HepG2 (cell line): ENCODE results near the gene RNPEPL1. TPM values are rescaled to one million over a fixed set of nuclear protein-coding genes. Genes with fewer than 3 reads are reported as not detected.
A peak's percentile ranks its signal among the peaks of the same experiment; 100 is the strongest.

ENCODE experiments used
- ATAC-seq: fragments of 200-7000 bp; cut with Tn5 transposase; 3 replicates; pipeline ENCODE4 v1.9.1; 2020; ENCODE audit warnings: mild to moderate bottlenecking, moderate library complexity
- BruUV-seq: library from RNA; stranded (reverse); fragments of 400-500 nt; replicated peaks from 2 replicates; lab custom pipeline; 2021; lab: Mats Ljungman, UMichigan
- CTCF ChIA-PET: fragments of 300-600 bp; formaldehyde crosslinking; extraction: SDS; loops from one replicate; lab custom pipeline; 2021; ENCODE audit warnings: low total read pairs, inconsistent platforms, low intra/inter-chr PET ratio; lab: Yijun Ruan, JAX
- POLR2A ChIA-PET: fragments of 350-600 bp; sonication (Branson Sonifier 250); formaldehyde crosslinking; loops from one replicate; lab custom pipeline; 2020; ENCODE audit warnings: antibody characterized with exemption, inconsistent platforms; lab: Yijun Ruan, JAX
- DNase-seq: peaks from one replicate; pipeline ENCODE4 v3.0.0-alpha.2; 2015; ENCODE audit warnings: low spot score
- FAIRE-seq: peaks from 3 replicates; lab custom pipeline; 2011; peaks lifted over from hg19 to GRCh38; lab: Jason Lieb, UNC
- H2AFZ ChIP-seq: one replicate; pipeline ENCODE4 v1.6.1; 2011; ENCODE audit warnings: low read length, inconsistent platforms
- H3K27ac ChIP-seq: fragments of 300-600 bp; 3 replicates; pipeline ENCODE4 v1.8.0; 2011; ENCODE audit warnings: mixed run types, mild to moderate bottlenecking, mixed read lengths, low read length, inconsistent platforms; ENCODE audit not compliant: insufficient read depth; ENCODE audit errors: extremely low read length
- H3K27me3 ChIP-seq, 2 experiments: fragments of 200-600 bp in 1 of 2; 2 replicates in 1 of 2; 3 replicates in 1 of 2; pipeline versions ENCODE4 v1.6.0 to v1.8.0; 2011; ENCODE audit warnings: low read length in 2 of 2, mild to moderate bottlenecking in 2 of 2, moderate library complexity in 2 of 2, inconsistent platforms in 1 of 2; ENCODE audit not compliant: insufficient read depth in 2 of 2, control insufficient read depth in 1 of 2
- H3K36me3 ChIP-seq, 2 experiments: fragments of 200-600 bp in 1 of 2; replicated peaks in 1 of 2; 2 replicates in 1 of 2; 3 replicates in 1 of 2; pipeline versions ENCODE4 v1.5.1 to v1.8.0; 2011; ENCODE audit warnings: low read length in 2 of 2, inconsistent platforms in 1 of 2; ENCODE audit not compliant: insufficient read depth in 2 of 2, control insufficient read depth in 1 of 2
- H3K4me1 ChIP-seq: 2 replicates; pipeline ENCODE4 v1.5.1; 2012; ENCODE audit warnings: low read length, inconsistent platforms; ENCODE audit not compliant: insufficient read depth
- H3K4me2 ChIP-seq: 2 replicates; pipeline ENCODE4 v1.6.0; 2011; ENCODE audit warnings: low read depth, low read length, inconsistent platforms
- H3K4me3 ChIP-seq, 3 experiments: fragments of 200-600 bp in 1 of 3; sonication (generic), shearing (Covaris generic) in 1 of 3; replicated peaks in 1 of 3; 2 replicates each; pipeline ENCODE4 v1.5.1; 2011 to 2016; ENCODE audit warnings: low read length in 3 of 3, inconsistent platforms in 2 of 3, low read depth in 2 of 3, mild to moderate bottlenecking in 2 of 3, control low read depth in 1 of 3, mixed read lengths in 1 of 3; ENCODE audit not compliant: insufficient read depth in 1 of 3
- H3K79me2 ChIP-seq: one replicate; pipeline ENCODE4 v1.6.1; 2011; ENCODE audit warnings: low read length, inconsistent platforms; ENCODE audit not compliant: insufficient read depth
- H3K9ac ChIP-seq: 2 replicates; pipeline ENCODE4 v1.6.0; 2011; ENCODE audit warnings: mild to moderate bottlenecking, low read depth, low read length, inconsistent platforms; ENCODE audit not compliant: insufficient read depth
- H3K9me3 ChIP-seq: 2 replicates; pipeline ENCODE4 v1.5.1; 2012; ENCODE audit warnings: mild to moderate bottlenecking, low read length
- H4K20me1 ChIP-seq: 2 replicates; pipeline ENCODE4 v1.6.0; 2011; ENCODE audit warnings: inconsistent platforms, mild to moderate bottlenecking, low read length, moderate library complexity; ENCODE audit not compliant: insufficient read depth
- AGO2 ChIP-seq: fragments of 200-400 bp; formaldehyde crosslinking; optimal IDR thresholded peaks from 2 replicates; pipeline ENCODE3; 2017; ENCODE audit warnings: mild to moderate bottlenecking, low read depth, low read length, moderate library complexity
- BRD4 ChIP-seq: sonication (generic); formaldehyde crosslinking; IDR thresholded peaks from 2 replicates; pipeline ENCODE4 v1.4.0; 2020; ENCODE audit warnings: missing genetic modification reagents
- RAD21 ChIP-seq: fragments of 450-650 bp; formaldehyde crosslinking; IDR thresholded peaks from 2 replicates; pipeline ENCODE4 v1.5.0; 2020; ENCODE audit warnings: mild to moderate bottlenecking
- RBFOX2 ChIP-seq: fragments of 200-400 bp; formaldehyde crosslinking; IDR thresholded peaks from 2 replicates; pipeline ENCODE4 v1.6.1; 2017; ENCODE audit warnings: low read depth, mild to moderate bottlenecking, low read length
- ZBTB8A ChIP-seq: sonication (generic); formaldehyde crosslinking; IDR thresholded peaks from 2 replicates; pipeline ENCODE4 v1.4.0; 2020; ENCODE audit warnings: mild to moderate bottlenecking, low read depth, missing genetic modification reagents, borderline replicate concordance
- WGBS: methylation state at CpG from one replicate; pipeline ENCODE4 v1.1.6; 2017; ENCODE audit warnings: low lambda C conversion rate; 5-methylcytosine and 5-hydroxymethylcytosine counted together
- in situ Hi-C: cut with HindIII; loops from 2 replicates; pipeline ENCODE4 v1.10.0; 2017; ENCODE audit warnings: low pct_unique_long_range_greater_than_20kb; ENCODE audit not compliant: extremely low pct_ligation_motif_present
- intact Hi-C: fragments of 100-400 bp; cut with micrococcal nuclease; formaldehyde crosslinking; loops from one replicate; pipeline ENCODE4 v1.10.0; 2022; ENCODE audit not compliant: unreplicated experiment
- polyA plus RNA-seq, 8 experiments: library from polyadenylated mRNA; depleted of rRNA in 3 of 8; stranded (reverse) in 7 of 8; unstranded in 1 of 8; fragments of >200 nt; fragmentation: Illumina TruSeq in 4 of 8; extraction: Trizol in 4 of 8; gene quantifications; 2 replicates each; pipeline versions ENCODE4 v1.2.1 to v1.2.3, GENCODE V29; 2011 to 2016; ENCODE audit warnings: low read depth in 4 of 8, missing spikeins in 1 of 8, mixed read lengths in 1 of 8; ENCODE audit not compliant: insufficient read depth in 1 of 8
- total RNA-seq, 5 experiments: library from RNA; depleted of rRNA; stranded (reverse); fragments of >200 nt; fragmentation: Illumina TruSeq; extraction: Trizol; gene quantifications; 2 replicates each; pipeline ENCODE4 v1.2.3, GENCODE V29; 2016; ENCODE audit warnings: low read depth in 1 of 5
- TF ChIP-seq, protein P1 (sequence below): IDR thresholded peaks from 2 replicates; pipeline ENCODE4 v1.6.1; 2012; ENCODE audit warnings: low read length, improper control_type of control experiment
- TF ChIP-seq, protein P2 (sequence below): sonication (generic); formaldehyde crosslinking; IDR thresholded peaks from 2 replicates; pipeline ENCODE4 v1.5.1; 2020; ENCODE audit warnings: missing genetic modification reagents, mild to moderate bottlenecking, borderline replicate concordance
- TF ChIP-seq, protein P3 (sequence below): sonication (generic); formaldehyde crosslinking; IDR thresholded peaks from 2 replicates; pipeline ENCODE4 v1.9.0; 2021; ENCODE audit warnings: missing genetic modification reagents, mild to moderate bottlenecking, borderline replicate concordance

The RNPEPL1 gene
- total and polyA plus RNA-seq, 2 of the 13 experiments (the other 11 are each of a cell fraction or from before 2014, with no cell fraction given) = 13.0 to 18.0 TPM

DNA sequence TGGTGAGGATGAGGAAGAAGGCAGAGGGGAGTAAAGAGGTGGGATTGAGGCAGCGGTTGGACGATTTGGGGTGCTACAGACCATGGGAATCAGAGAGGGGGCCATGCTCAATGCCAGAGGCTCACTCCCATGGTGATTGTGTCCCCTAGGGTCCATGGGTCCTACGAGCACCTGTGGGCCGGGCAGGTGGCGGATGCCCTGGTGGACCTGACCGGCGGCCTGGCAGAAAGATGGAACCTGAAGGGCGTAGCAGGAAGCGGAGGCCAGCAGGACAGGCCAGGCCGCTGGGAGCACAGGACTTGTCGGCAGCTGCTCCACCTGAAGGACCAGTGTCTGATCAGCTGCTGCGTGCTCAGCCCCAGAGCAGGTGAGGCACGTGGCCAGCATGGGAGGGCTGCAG lies 23.5 kb downstream of the RNPEPL1 start:
- peaks cover 37% of the 10 kb centered on the region for H3K4me1 ChIP-seq
- CTCF ChIA-PET = no interaction called here
- intact Hi-C loops = no loop called here
- H3K4me2 ChIP-seq = no peak overlapping the region
- 0 out of 2 replicates have a peak, but pooled peaks cover 3% of the 10 kb centered on the region for H4K20me1 ChIP-seq
- WGBS = 97% methylated on average over 13 of the region's 13 CpGs
- H3K79me2 ChIP-seq = peaks cover 34% of the 10 kb centered on the region
- H3K9me3 ChIP-seq = no peaks in the 10 kb centered on the region
- no peak for DNase-seq
- POLR2A ChIA-PET = no interaction called here
- no peak overlapping the region for H3K27ac ChIP-seq
- peaks cover 22 to 36% of the 10 kb centered on the region in 2 experiments for H3K36me3 ChIP-seq
- ATAC-seq = no peak
- H3K9ac ChIP-seq = no peak overlapping the region
- in situ Hi-C loops = no loop called here
- no peaks in the 10 kb centered on the region for H3K27me3 ChIP-seq
- H2AFZ ChIP-seq = no peak overlapping the region
- TF ChIP-seq, protein P1, sequence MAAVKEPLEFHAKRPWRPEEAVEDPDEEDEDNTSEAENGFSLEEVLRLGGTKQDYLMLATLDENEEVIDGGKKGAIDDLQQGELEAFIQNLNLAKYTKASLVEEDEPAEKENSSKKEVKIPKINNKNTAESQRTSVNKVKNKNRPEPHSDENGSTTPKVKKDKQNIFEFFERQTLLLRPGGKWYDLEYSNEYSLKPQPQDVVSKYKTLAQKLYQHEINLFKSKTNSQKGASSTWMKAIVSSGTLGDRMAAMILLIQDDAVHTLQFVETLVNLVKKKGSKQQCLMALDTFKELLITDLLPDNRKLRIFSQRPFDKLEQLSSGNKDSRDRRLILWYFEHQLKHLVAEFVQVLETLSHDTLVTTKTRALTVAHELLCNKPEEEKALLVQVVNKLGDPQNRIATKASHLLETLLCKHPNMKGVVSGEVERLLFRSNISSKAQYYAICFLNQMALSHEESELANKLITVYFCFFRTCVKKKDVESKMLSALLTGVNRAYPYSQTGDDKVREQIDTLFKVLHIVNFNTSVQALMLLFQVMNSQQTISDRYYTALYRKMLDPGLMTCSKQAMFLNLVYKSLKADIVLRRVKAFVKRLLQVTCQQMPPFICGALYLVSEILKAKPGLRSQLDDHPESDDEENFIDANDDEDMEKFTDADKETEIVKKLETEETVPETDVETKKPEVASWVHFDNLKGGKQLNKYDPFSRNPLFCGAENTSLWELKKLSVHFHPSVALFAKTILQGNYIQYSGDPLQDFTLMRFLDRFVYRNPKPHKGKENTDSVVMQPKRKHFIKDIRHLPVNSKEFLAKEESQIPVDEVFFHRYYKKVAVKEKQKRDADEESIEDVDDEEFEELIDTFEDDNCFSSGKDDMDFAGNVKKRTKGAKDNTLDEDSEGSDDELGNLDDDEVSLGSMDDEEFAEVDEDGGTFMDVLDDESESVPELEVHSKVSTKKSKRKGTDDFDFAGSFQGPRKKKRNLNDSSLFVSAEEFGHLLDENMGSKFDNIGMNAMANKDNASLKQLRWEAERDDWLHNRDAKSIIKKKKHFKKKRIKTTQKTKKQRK = no peak
- TF ChIP-seq AGO2 (peak; percentile 49), RAD21 (CRISPR knock-in tag) (no peak), RBFOX2 (0 out of 2 replicates have a peak, but pooled peaks have one; percentile 19), BRD4 (CRISPR knock-in tag) (no peak), ZBTB8A (CRISPR knock-in tag) (no peak)
- TF ChIP-seq, protein P2, sequence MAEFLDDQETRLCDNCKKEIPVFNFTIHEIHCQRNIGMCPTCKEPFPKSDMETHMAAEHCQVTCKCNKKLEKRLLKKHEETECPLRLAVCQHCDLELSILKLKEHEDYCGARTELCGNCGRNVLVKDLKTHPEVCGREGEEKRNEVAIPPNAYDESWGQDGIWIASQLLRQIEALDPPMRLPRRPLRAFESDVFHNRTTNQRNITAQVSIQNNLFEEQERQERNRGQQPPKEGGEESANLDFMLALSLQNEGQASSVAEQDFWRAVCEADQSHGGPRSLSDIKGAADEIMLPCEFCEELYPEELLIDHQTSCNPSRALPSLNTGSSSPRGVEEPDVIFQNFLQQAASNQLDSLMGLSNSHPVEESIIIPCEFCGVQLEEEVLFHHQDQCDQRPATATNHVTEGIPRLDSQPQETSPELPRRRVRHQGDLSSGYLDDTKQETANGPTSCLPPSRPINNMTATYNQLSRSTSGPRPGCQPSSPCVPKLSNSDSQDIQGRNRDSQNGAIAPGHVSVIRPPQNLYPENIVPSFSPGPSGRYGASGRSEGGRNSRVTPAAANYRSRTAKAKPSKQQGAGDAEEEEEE (CRISPR knock-in tag) = no peak
- TF ChIP-seq, protein P3, sequence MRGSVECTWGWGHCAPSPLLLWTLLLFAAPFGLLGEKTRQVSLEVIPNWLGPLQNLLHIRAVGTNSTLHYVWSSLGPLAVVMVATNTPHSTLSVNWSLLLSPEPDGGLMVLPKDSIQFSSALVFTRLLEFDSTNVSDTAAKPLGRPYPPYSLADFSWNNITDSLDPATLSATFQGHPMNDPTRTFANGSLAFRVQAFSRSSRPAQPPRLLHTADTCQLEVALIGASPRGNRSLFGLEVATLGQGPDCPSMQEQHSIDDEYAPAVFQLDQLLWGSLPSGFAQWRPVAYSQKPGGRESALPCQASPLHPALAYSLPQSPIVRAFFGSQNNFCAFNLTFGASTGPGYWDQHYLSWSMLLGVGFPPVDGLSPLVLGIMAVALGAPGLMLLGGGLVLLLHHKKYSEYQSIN (CRISPR knock-in tag) = no peak
- no peak overlapping the region for H3K4me3 ChIP-seq
- no peak for FAIRE-seq
- BruUV-seq = no TSS peak
